Liver (tissue), 9 donors: Measurements from ENCODE around the gene CD163L1. TPM values are rescaled to one million over a fixed set of nuclear protein-coding genes. Genes with fewer than 3 reads are reported as not detected.

Experiments
- DNase-seq: peaks from one replicate; pipeline ENCODE4 v3.0.0-alpha.2; 2017; ENCODE audit warnings: low spot score
- H3K27ac ChIP-seq, 2 donors: one replicate each; pipeline ENCODE4 v1.7.0; 2013; ENCODE audit warnings: inconsistent platforms in 2 of 2, low read length in 2 of 2, control low read depth in 1 of 2, low read depth in 1 of 2, mild to moderate bottlenecking in 1 of 2
- H3K27me3 ChIP-seq, 4 donors: one replicate each; pipeline versions ENCODE4 v1.6.1 to v1.7.0; 2013; ENCODE audit warnings: low read length in 3 of 4, inconsistent platforms in 1 of 4, mild to moderate bottlenecking in 1 of 4, moderate library complexity in 1 of 4; ENCODE audit not compliant: control insufficient read depth in 4 of 4, insufficient read depth in 4 of 4
- H3K36me3 ChIP-seq, 4 donors: one replicate each; pipeline versions ENCODE4 v1.6.1 to v1.7.0; 2013; ENCODE audit warnings: low read length in 3 of 4, mild to moderate bottlenecking in 3 of 4, low read depth in 1 of 4, moderate library complexity in 1 of 4; ENCODE audit not compliant: control insufficient read depth in 4 of 4, insufficient read depth in 3 of 4
- H3K4me1 ChIP-seq, 4 donors: one replicate each; pipeline versions ENCODE4 v1.6.1 to v1.7.0; 2013; ENCODE audit warnings: low read length in 3 of 4, mild to moderate bottlenecking in 3 of 4, moderate library complexity in 1 of 4; ENCODE audit not compliant: control insufficient read depth in 4 of 4, insufficient read depth in 4 of 4
- H3K4me3 ChIP-seq, 3 donors: one replicate each; pipeline versions ENCODE4 v1.6.1 to v1.7.0; 2013; ENCODE audit warnings: low read length in 3 of 3, control low read depth in 1 of 3, low read depth in 1 of 3, mild to moderate bottlenecking in 1 of 3
- H3K9ac ChIP-seq, 2 donors: one replicate each; pipeline ENCODE4 v1.7.0; 2013; ENCODE audit warnings: low read length in 2 of 2, mild to moderate bottlenecking in 2 of 2, moderate library complexity in 2 of 2, control low read depth in 1 of 2, low read depth in 1 of 2
- H3K9me3 ChIP-seq, 4 donors: one replicate each; pipeline versions ENCODE4 v1.6.1 to v1.7.0; 2013; ENCODE audit warnings: low read length in 3 of 4; ENCODE audit not compliant: control insufficient read depth in 4 of 4
- ATF3 ChIP-seq: IDR thresholded peaks from 2 replicates; pipeline ENCODE4 v1.6.1; 2016; ENCODE audit warnings: antibody characterized with exemption
- EGR1 ChIP-seq, 2 donors: IDR thresholded peaks; 2 replicates each; pipeline ENCODE4 v1.6.1; 2016 to 2018; ENCODE audit warnings: antibody characterized with exemption in 2 of 2, low read depth in 2 of 2
- FOXA1 ChIP-seq: IDR thresholded peaks from 2 replicates; pipeline ENCODE4 v1.6.1; 2016; ENCODE audit warnings: antibody characterized with exemption
- FOXA2 ChIP-seq: IDR thresholded peaks from 2 replicates; pipeline ENCODE4 v1.6.1; 2016; ENCODE audit warnings: antibody characterized with exemption
- GABPA ChIP-seq, 2 donors: IDR thresholded peaks in 1 of 2; conservative IDR thresholded peaks in 1 of 2; 2 replicates each; pipeline ENCODE4 v1.6.1; 2016; ENCODE audit warnings: antibody characterized with exemption in 2 of 2, mild to moderate bottlenecking in 1 of 2, moderate library complexity in 1 of 2
- HNF4A ChIP-seq, 2 donors: conservative IDR thresholded peaks; 2 replicates each; pipeline ENCODE4 v1.6.1; 2016; ENCODE audit warnings: antibody characterized with exemption in 2 of 2, mild to moderate bottlenecking in 2 of 2
- HNF4G ChIP-seq: IDR thresholded peaks from 2 replicates; pipeline ENCODE4 v1.6.1; 2016; ENCODE audit warnings: antibody characterized with exemption
- JUND ChIP-seq, 2 donors: IDR thresholded peaks; 2 replicates each; pipeline ENCODE4 v1.6.1; 2016; ENCODE audit warnings: antibody characterized with exemption in 2 of 2
- NR2F2 ChIP-seq: IDR thresholded peaks from 2 replicates; pipeline ENCODE4 v1.6.1; 2016; ENCODE audit warnings: antibody characterized with exemption
- RAD21 ChIP-seq, 2 donors: IDR thresholded peaks; 2 replicates each; pipeline ENCODE4 v1.6.1; 2016; ENCODE audit warnings: antibody characterized with exemption in 2 of 2, mild to moderate bottlenecking in 2 of 2
- REST ChIP-seq: IDR thresholded peaks from 2 replicates; pipeline ENCODE4 v1.6.1; 2016; ENCODE audit warnings: antibody characterized with exemption, mild to moderate bottlenecking
- RXRA ChIP-seq, 2 donors: IDR thresholded peaks; 2 replicates each; pipeline ENCODE4 v1.6.1; 2017 to 2018; ENCODE audit warnings: antibody characterized with exemption in 2 of 2, mild to moderate bottlenecking in 1 of 2
- SP1 ChIP-seq: IDR thresholded peaks from 2 replicates; pipeline ENCODE4 v1.6.1; 2018; ENCODE audit warnings: antibody characterized with exemption, mild to moderate bottlenecking
- TAF1 ChIP-seq: conservative IDR thresholded peaks from 2 replicates; pipeline ENCODE4 v1.6.1; 2016; ENCODE audit warnings: antibody characterized with exemption, mild to moderate bottlenecking
- YY1 ChIP-seq: IDR thresholded peaks from 2 replicates; pipeline ENCODE4 v1.6.1; 2016; ENCODE audit warnings: antibody characterized with exemption, mild to moderate bottlenecking
- ZBTB33 ChIP-seq: IDR thresholded peaks from 2 replicates; pipeline ENCODE4 v1.6.1; 2016; ENCODE audit warnings: antibody characterized with exemption
- WGBS: extraction: QIAGEN DNeasy Blood & Tissue Kit; methylation state at CpG from one replicate; pipeline ENCODE4 v1.1.7; 2013; 5-methylcytosine and 5-hydroxymethylcytosine counted together
- polyA plus RNA-seq, 2 donors: library from polyadenylated mRNA; stranded (reverse) in 1 of 2; unstranded in 1 of 2; fragments of 200-250 nt in 1 of 2; fragments of >200 nt in 1 of 2; fragmentation: Nextera tagmentation in 1 of 2; extraction: Ambion mirVana in 1 of 2; gene quantifications; one replicate each; pipeline versions ENCODE4 v1.2.1 to v1.2.3, GENCODE V29; 2013 to 2015
- total RNA-seq, 2 donors: library from RNA; depleted of rRNA; stranded (reverse); fragments of >200 nt; gene quantifications; one replicate each; pipeline ENCODE4 v1.2.3, GENCODE V29; 2014
- TF ChIP-seq, protein P1 (sequence below): fragments of 150-350 bp; IDR thresholded peaks from 2 replicates; pipeline ENCODE4 v1.5.1; 2017; ENCODE audit warnings: improper control_type of control experiment, low read depth, low read length; ENCODE audit not compliant: missing input control
- TF ChIP-seq, protein P2 (sequence below): IDR thresholded peaks from 2 replicates; pipeline ENCODE4 v1.6.1; 2016; ENCODE audit warnings: antibody characterized with exemption
- donor health status: healthy.
- donor health status: healthy.
- donor health status: healthy.
- donor health status: healthy.
- donor health status: healthy.

Gene CD163L1
- total and polyA plus RNA-seq, 4 donors = 0.31 to 8.4 (median 1.1) TPM

GRCh38 chr12:7349418-7349817 is 94.5 kb downstream of the CD163L1 start:
- Histone ChIP-seq H3K9ac (no peak overlapping the region), H3K27ac (no peak overlapping the region), H3K4me3 (no peak overlapping the region), H3K36me3 (no peaks in the 10 kb centered on the region), H3K9me3 (peaks cover 0 to 2% (median 0%) of the 10 kb centered on the region in 4 donors), H3K27me3 (no peaks in the 10 kb centered on the region), H3K4me1 (no peaks in the 10 kb centered on the region)
- no peak for TF ChIP-seq GABPA (IDR thresholded peaks at IDR 0.05 in 1 of 2, conservative IDR thresholded peaks at IDR 0.05 in 1 of 2)
- TF ChIP-seq JUND (IDR thresholded peaks at IDR 0.05) = no peak
- no peak for TF ChIP-seq FOXA2
- TF ChIP-seq SP1 = no peak
- TF ChIP-seq ATF3 = no peak
- TF ChIP-seq, protein P1, sequence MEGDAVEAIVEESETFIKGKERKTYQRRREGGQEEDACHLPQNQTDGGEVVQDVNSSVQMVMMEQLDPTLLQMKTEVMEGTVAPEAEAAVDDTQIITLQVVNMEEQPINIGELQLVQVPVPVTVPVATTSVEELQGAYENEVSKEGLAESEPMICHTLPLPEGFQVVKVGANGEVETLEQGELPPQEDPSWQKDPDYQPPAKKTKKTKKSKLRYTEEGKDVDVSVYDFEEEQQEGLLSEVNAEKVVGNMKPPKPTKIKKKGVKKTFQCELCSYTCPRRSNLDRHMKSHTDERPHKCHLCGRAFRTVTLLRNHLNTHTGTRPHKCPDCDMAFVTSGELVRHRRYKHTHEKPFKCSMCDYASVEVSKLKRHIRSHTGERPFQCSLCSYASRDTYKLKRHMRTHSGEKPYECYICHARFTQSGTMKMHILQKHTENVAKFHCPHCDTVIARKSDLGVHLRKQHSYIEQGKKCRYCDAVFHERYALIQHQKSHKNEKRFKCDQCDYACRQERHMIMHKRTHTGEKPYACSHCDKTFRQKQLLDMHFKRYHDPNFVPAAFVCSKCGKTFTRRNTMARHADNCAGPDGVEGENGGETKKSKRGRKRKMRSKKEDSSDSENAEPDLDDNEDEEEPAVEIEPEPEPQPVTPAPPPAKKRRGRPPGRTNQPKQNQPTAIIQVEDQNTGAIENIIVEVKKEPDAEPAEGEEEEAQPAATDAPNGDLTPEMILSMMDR = no peak
- TF ChIP-seq FOXA1 = no peak
- no peak for TF ChIP-seq REST
- no peak for TF ChIP-seq EGR1 (IDR thresholded peaks at IDR 0.05; ENCODE audit: low read depth in 2 of 2)
- no peak for TF ChIP-seq RAD21 (IDR thresholded peaks at IDR 0.05)
- no peak for TF ChIP-seq HNF4G
- no peak for TF ChIP-seq TAF1
- TF ChIP-seq ZBTB33 = no peak
- TF ChIP-seq NR2F2 = no peak
- TF ChIP-seq YY1 = no peak
- no peak for TF ChIP-seq RXRA (IDR thresholded peaks at IDR 0.05)
- TF ChIP-seq, protein P2, sequence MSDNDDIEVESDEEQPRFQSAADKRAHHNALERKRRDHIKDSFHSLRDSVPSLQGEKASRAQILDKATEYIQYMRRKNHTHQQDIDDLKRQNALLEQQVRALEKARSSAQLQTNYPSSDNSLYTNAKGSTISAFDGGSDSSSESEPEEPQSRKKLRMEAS = no peak
- no peak for TF ChIP-seq HNF4A (conservative IDR thresholded peaks at IDR 0.05)
- no peak for DNase-seq
- WGBS = 65% methylated on average over 4 of the region's 4 CpGs
